NCI-H187 (cell line): ENCODE measurements around the gene RBM5.
A peak's percentile ranks its signal among the peaks of the same experiment; 100 is the strongest.
"Not testable (repeated sequence)": the region's sequence is repeated elsewhere in the genome, so short reads cannot be mapped to it uniquely, and the experiment has no call there.

Experiments
- DNase-seq, 2 experiments: peaks; one replicate each; lab custom pipeline; 2025; lab: John Stamatoyannopoulos, UW

The RBM5 gene

GRCh38 chr3:50088725-50089608 lies at the start of gene RBM5:
Gene RBM5, plus strand, starts transcription at chr3:50088919. Its CDS starts 1,516 bp downstream, at chr3:50090435.
- DNase-seq: peak; percentile 31 to 64

DNA sequence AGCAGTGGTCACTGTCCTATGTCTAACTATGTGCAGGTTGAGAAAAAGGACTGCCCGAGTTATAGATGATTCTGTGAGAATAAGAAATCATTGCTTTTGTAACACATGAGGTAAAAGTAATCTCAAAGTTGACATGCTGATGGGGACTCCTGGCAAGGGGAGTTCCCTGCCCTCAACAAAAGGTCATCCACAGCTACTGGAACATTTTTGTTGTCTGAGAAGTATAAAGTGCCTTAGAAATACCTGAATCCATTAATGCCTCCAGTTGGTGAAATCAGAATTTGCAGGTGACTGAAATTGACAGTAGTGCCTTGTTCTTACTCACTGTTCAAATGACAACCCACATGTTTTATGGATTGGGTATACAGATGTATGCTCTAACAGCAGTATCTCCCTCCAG lies 43.7 kb upstream of the RBM5 start:
- DNase-seq: no peak

DNA sequence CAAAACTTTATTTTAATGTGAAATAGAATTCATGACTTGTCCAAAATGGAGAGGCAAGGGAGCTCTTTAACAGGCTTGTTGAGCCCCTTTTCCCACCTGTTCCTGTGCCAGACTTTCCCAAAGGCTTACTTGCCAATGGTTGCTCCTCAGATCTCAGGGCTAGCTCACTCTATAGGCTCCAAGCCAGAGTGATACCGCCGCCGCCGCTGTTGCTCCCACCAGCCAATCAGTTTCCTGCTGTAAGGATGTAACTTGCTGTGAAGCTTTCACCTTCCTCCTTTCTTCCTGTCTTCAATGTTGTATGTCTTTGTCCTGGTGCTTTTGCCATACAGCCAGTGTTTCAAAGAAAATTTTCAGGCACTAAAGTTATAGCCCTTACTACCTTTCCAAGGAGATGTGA lies 41.3 kb upstream of the RBM5 start:
- no peak for DNase-seq

- DNase-seq: no peak
These were observed 38.4 kb upstream of the RBM5 start for GRCh38 chr3:50050361-50050760.

DNA sequence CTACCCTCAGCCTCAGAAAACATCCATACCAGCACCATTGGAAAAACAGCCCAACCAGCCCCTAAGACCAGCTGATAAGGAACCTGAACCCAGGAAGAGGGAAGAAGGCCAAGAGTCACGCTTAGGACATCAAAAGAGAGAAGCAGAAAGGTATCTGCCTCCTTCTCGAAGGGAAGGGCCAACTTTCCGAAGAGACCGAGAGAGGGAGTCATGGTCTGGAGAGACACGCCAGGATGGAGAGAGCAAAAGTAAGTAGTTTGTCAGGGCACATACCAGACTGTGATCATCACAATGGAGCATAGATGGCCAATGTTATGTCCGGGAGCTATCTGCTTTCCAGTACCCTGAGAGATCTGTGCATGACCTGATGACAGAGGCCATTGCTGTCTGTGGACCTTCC lies 31.0 kb upstream of the RBM5 start:
- DNase-seq: no peak

- DNase-seq: no peak
These were observed 20.6 kb upstream of the RBM5 start for GRCh38 chr3:50068134-50068533.

DNA sequence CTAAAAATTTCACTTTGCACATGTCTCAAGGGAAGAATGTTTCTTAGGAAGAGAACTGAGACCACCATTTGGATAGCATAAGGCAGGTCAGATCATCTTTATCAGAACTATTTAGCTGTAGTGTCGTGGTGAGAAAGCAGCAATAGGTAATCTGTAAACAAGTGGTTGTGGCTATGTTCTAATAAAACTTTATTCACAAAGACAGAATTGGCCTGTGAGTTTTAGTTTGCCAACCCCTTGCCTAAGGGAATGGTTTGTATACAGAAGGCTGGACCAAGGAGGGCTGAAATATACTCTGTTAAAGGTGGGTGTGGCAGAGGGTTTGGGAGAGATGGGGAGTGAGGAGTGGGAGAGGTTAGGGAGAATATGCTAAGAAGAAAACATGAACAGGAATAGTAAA lies 10.6 kb upstream of the RBM5 start:
- no peak for DNase-seq

DNA sequence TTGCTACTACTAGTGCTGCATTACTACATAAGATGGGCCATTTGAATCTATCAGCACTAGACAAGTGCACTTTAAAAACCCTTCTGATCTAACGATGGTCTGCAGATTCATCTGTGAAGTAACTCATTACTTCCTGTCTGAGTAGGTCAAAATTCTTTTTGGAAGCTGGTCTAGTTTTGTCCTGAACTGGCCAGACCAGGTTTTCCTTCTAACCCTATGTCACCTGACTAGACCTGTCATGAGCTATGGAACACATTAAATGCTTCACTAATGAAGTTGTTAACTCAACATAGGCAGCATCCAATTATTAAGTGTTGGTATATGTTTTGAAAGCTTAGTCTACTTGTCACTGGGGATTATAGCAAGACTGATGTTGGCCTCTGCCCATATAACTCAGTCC lies 10.1 kb upstream of the RBM5 start:
- DNase-seq: no peak

DNA sequence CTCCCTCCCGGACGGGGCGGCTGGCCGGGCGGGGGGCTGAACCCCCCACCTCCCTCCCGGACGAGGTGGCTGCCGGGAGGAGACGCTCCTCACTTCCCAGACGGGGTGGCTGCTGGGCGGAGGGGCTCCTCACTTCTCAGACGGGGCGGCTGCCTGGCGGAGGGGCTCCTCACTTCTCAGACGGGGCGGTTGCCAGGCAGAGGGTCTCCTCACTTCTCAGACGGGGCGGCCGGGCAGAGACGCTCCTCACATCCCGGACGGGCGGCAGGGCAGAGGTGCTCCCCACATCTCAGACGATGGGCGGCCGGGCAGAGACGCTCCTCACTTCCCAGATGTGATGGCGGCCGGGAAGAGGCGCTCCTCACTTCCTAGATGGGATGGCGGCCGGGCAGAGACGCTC lies 3.8 kb upstream of the RBM5 start:
- not testable (repeated sequence) for DNase-seq

DNA sequence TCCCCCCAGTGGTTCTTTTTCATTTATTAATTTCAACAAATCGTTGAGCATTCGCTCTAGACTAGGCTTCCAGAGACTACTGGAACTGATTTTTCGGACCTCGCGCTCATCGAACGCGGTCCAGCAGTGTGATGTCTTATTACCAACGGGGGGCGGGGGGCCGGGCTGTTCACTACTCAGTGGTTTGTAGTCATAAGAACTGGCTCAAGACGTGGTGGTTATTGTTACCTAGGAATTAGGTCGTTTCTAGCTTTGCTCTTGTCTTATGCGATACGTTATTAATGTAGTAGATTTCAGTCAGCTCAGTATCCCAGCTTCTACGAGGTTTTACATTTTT lies 858 bp downstream of the RBM5 start:
- DNase-seq: no peak

DNA sequence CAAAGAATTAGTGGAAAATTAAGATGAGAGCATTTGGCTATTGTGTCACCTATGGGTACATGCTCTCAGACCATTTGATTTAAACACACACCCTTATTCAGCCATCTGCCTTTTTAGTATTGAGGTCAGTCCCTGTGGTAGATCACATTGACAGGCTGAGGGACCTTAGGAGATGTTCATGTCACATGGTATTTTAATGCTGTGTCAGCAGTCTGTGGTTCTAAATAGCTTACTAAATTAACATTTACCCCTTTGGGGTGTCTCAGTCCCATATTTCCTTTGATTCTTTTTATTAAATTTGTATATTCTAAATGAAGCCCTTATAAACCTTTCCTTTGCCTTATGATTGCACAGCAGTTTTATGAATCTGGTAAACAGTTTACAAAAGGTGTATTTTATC lies 2.3 kb downstream of the RBM5 start:
- no peak for DNase-seq

GRCh38 chr3:50095352-50095998 lies 6.8 kb downstream of the RBM5 start:
- no peak for DNase-seq

- DNase-seq: no peak
These were observed 11.7 kb downstream of the RBM5 start for GRCh38 chr3:50100386-50100785.

- DNase-seq: no peak
These were observed 12.5 kb downstream of the RBM5 start for GRCh38 chr3:50100956-50101845.

- no peak for DNase-seq
These were observed 13.8 kb downstream of the RBM5 start for GRCh38 chr3:50102558-50102957.

DNA sequence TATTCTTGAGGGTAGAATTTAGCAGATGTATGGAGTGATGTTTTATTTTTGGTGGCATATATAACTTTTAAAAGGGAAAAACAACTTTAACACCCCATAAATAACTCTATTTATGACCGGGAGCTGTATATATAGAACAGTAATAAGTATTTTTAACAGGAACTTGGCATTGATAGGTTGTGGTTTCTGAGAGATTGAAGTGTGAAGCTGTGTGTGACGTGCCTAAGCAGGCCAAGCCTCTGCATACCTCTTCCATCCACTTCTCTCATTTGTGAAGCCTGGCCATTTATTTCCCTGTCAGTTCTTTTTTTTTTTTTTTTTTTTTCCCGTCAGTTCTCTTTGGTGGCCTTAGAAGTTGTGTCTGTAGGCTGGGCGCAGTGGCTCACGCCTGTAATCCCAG lies 23.0 kb downstream of the RBM5 start:
- no peak for DNase-seq

DNA sequence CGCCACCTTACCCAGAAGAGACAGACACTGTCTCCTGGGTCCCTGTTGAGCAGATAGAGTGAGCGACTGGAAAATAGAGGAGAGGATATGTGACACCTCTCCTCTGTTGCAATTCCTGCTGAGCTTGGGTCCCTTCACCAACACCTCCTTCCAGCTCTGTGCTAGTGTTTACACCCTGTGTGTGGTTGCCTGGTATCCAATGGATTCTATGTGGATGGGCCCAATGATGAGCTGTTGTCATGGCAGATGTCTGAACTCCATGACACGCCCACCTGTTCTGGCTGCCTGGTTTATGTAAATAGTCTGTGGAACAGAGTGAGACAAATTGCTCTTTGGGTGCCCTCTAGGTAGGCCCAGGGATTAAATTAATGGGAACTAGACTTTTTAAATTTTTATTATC lies 23.7 kb downstream of the RBM5 start:
- peak; percentile 16 to 61 for DNase-seq

- DNase-seq: no peak
These were observed 28.4 kb downstream of the RBM5 start for GRCh38 chr3:50117120-50117519.

GRCh38 chr3:50118237-50118636 lies 29.5 kb downstream of the RBM5 start:
- DNase-seq: no peak

DNA sequence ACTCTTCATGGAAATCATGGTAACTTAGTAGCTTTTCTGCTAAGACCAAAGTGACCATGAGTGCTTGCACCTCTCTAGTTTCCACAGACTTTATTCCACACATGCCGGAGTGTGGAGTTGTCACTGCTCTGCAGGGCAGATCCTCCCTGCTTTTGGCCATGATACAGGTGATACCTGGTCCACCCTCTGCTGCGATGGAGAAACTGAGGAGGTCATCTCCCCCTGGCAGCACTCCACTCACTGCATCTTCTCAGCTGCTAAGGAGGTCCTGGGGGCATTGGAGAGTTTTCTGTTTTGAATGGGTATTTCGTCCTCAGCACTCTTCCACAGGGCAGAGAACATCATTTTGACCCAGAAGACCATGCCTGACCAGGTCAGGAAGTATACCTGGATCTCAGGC lies 31.1 kb downstream of the RBM5 start:
- DNase-seq: no peak

GRCh38 chr3:50120364-50121071 lies 31.8 kb downstream of the RBM5 start:
- DNase-seq: no peak
